Stimulated activated CD4-positive, alpha-beta T cell treated with anti-CD3 and anti-CD28 coated beads, Interleukin-2, amount 100 ng/mL, for 4 hours (primary cell): ENCODE measurements around the gene COX19.
"Not testable (repeated sequence)": the region's sequence is repeated elsewhere in the genome, so short reads cannot be mapped to it uniquely, and the experiment has no call there.

Experiments
- DNase-seq: peaks from one replicate; pipeline ENCODE4 v3.0.0-alpha.2; 2020; ENCODE audit warnings: low read depth

The COX19 gene

DNA sequence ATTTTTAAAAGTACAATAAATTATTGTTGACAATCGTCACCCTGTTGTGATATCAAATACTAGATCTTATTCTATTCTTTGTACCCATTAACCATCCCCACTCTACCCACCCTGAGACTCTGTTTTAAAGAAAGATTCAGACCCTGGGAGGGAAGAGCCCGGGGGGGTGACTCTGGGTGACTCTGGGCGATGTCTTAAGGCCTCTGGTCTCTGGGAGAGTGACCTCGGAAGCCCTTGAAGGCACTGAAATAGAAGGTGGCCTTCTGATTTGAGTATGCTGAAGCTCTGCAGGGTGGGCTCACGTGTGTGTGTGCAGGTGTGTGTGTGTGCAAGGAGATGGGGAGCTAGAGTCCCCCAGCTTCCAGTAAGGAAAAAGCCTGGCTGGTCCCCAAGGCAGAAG is 30.6 kb downstream of the COX19 start:
- no peak for DNase-seq

DNA sequence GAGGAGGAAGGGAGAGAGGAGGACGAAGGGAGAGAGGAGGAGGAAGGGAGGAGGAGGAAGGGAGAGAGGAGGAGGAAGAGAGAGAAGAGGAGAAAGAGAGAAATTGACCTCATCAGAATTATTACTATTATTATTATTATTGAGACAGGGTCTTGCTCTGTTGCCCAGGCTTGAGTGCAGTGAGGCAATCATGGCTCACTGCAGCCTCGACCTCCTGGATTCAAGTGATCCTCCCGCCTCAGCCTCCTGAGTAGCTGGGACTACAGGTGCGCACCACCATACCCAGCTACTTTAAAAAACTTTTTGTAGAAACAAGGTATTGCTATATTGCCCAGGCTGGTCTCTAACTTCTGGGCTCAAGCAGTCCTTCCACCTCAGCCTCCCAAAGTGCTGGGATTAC is 31.6 kb downstream of the COX19 start:
- DNase-seq: not testable (repeated sequence)

DNA sequence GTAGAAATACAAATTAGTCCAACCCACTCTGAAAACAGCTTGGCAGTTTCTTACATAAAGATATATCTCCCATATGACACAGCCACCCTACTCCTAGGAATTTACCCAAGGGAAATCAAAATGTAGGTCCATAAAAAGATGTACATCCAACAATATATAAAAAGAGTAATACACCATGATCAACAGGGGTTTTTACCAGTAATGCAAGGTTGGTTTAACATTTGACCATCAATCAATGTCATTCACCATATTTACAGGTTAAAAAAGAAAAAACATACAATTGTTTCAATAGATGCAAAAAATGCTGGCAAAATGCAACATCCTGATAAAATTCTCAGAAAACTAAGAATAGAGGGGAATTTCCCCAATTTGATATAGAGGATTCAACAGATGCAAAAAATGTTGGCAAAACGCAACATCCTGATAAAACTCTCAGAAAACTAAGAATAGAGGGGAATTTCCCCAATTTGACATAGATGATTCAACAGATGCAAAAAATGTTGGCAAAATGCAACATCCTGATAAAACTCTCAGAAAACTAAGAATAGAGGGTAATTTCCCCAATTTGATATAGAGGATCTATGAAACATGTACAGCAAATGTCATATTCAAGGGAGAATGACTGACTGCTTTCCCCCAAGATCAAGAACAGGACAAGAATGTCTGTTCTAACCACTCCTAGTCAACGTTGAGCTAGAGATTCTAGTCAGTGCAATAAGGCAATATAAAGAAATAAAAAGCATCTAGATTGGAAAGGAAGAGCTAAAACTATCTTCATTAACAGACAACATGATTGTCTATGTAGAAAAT is 34.5 kb downstream of the COX19 start:
- no peak for DNase-seq

GRCh38 chr7:939843-940242 is 35.5 kb downstream of the COX19 start:
- DNase-seq: no peak

GRCh38 chr7:938546-939185 is 36.7 kb downstream of the COX19 start:
- no peak for DNase-seq

GRCh38 chr7:937856-938484 is 37.4 kb downstream of the COX19 start:
- no peak for DNase-seq

GRCh38 chr7:936386-937054 is 38.8 kb downstream of the COX19 start:
- DNase-seq: no peak

GRCh38 chr7:935874-936385 is 39.4 kb downstream of the COX19 start:
- no peak for DNase-seq

DNA sequence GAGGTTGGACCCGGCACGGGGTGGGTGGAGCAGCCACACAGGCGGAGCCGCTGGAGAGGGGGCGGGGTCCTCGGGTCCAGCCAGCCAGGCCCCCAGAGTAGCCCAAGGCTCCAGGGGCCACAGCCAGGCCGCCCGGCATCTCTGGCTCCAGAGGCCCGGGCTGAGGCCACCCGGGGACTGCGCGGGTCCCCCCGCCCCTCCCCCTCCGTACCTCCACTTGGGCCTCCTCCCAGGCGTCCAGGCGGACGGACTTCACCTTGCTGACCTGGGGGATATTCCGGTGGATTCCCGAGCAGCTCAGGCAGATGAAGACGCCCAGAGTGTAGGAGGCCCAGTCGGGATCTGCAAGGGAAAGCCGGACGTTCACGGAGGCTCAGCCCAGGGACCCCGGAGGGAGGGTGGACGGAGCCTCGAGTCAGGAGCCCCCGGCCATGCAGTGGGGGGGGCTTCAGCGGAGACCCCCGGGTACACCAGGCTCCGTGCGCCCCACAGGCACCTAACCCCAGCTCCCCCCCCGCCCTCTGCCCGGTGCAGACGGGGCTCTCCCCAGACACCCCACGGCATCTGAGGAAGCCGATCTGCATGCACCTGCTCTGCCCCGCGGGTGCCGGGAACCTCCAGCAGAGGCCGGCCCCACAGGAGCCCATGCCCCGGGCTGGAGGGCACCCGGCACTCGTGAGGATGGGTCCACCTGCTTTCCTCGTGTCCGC is 40.0 kb downstream of the COX19 start:
- no peak for DNase-seq

DNA sequence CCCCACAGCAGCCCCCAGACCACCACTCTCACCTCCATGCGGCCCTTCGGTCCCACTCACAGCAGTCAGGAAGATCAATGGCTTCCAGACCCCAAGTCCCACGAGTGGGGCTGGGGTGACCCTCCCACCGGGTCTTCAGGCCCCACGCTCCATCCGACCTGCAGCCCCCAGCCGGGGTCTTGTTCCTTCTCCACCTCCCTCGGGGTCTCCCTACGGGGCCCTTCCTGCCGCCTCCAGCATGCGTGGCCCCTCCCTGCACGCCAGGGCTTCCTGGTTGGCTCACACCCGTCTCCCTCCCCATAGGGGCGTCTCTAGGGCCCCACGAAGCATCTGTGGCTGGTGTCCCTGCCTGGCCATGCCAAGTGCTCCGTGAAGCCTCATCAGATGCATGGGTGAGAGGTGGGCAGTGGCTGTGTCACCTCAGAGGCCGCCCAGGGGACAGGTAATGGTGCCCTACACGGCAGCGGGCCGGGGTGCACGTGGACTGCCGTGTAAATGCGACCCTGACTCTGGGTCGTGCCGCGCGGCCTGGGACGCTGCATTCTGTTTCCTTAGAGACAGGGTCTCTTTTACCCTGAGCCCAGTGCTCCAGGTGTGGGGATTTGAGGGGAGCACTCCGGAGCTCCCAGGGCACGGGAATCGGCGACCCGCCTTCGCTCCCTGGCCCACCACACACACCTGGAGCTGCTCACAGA is 40.7 kb downstream of the COX19 start:
- DNase-seq: no peak

DNA sequence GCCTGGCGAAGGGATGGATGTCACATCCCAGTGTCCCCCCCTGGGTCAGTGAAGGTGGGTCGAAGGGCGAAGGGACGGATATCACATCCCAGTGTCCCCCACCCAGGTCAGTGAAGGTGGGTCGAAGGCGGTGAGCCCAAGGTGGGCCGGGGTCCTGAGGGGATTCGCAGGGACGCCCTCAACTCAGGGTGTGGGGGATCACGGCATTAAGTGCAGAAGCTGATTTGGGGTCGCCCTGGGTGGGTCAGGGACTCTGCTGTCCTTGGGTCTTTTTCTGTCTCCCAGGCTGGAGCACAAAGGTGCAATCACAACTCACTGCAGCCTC is 42.7 kb downstream of the COX19 start:
- no peak for DNase-seq

DNA sequence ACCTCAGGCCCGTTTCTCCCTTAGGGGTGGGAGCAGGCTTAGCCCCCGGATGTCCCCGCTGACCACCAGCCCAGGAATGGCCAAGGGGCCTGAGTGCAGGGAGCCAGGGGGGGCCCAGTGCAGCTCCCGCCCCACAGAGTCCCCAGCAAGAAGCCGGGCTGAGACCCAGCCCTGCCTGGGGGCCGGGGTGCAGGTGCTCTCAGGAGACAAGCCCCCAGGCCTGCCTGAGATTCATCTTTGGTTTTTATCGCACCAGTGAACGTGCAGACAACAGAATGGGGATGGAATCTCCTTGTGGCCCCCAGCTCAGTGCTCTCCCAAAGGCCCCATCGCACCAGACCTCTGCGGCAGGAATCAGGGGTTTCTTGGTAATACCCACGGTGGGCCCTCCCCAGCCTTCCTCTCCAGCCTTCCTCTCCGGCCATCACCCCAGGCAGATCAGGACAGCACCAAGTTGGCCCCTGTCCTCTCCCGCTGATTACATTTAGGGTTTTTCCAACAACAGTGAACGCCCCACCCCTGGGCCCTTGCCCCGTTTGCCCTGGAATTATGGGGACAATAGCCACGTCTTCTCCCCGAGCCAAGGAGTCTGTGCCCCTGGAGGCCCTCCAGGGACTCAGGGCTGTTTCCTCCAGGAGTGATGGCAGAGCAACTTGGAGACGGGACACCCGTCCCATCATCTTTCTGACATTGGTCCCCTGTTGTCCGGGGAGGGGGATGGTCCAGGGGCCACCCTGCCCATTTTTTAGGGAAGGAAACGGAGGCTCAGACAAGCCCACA is 43.3 kb downstream of the COX19 start:
- no peak for DNase-seq

DNA sequence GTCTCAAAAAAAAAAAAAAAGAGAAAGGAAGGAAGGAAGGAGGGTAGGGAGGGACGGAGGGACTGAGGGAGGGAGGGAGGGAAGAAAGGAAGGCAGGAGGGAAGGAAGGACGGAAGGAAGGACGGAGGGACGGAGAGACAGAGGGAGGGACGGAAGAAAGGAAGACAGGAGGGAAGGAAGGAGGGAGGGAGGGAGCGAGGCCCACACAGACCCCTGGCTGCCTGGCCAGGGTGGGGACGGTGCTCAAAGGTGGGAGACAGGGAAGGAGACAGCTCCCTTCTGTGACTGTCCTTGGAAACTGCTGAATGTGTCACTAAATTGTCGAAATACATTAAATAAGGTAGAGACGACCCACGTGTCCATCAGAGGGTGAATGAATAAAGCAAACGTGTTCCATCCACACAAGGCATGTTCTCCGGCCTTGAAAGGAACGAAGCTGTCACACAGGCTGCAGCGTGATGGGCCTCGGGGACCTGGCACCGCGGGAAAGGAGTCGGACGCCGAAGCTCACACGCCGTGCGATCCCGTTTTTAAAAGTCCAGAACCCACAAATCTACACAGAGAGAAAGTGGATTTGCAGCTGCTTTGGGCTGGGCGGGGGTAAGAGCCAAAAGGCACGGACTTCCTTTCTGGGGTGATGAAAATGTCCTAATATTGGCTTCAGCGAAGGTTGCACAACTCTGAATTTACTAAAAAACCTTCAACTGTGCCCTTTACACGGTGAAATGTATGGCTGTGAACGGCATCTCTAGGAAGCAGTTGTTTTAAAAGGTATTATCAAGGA is 44.2 kb downstream of the COX19 start:
- no peak for DNase-seq

DNA sequence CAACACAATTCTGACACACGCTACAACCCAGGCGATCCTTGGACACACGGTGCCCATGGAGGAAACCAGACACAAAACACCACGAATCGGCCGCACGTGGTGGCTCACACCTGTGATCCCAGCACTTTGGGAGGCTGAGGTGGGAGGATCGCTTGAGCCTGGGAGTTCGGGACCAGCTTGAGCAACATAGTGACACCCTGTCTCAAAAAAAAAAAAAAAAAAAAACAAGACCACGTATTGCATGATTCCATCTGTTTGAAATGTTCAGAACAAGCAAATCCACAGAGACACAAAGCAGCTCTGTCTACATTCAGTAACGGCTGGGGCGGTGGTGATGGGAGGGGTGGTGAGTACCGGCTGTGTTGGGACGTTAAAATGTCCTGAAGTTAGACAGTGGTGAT is 46.0 kb downstream of the COX19 start:
- DNase-seq: no peak

- DNase-seq: no peak
These were observed 48.2 kb downstream of the COX19 start for GRCh38 chr7:927031-927671.

GRCh38 chr7:926061-927030 is 49.0 kb downstream of the COX19 start:
- DNase-seq: no peak

DNA sequence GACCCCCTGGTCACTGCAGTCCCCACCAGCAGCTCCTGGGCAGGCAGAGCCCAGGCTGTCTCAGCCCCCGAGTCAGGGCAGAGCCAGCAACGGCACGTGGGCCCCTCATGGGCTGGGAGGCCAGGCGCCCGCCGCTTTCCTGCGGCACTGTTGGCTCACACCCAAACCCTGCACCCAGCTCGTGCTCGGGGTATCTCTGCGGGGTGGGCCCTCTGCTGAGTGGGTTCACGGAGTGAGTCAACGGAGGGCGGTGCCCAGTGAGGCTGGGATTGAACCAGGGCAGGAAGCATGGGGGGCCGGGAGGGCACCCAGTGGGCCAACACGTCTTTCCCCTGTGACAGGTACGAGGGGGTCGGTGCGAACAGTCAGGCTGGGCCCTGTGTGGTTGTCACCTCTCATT is 49.7 kb downstream of the COX19 start:
- DNase-seq: no peak
